Activated effector memory CD4-positive, alpha-beta T cell treated with Interleukin-2 at 50 U/mL for 16 hours (primary cell): ENCODE measurements around the gene SCYGR1.
"Not testable (repeated sequence)": the region's sequence is repeated elsewhere in the genome, so short reads cannot be mapped to it uniquely, and the experiment has no call there.

Experiments used
- DNase-seq: peaks from one replicate; pipeline ENCODE4 v3.0.0-alpha.2; 2020

SCYGR1 gene

DNA sequence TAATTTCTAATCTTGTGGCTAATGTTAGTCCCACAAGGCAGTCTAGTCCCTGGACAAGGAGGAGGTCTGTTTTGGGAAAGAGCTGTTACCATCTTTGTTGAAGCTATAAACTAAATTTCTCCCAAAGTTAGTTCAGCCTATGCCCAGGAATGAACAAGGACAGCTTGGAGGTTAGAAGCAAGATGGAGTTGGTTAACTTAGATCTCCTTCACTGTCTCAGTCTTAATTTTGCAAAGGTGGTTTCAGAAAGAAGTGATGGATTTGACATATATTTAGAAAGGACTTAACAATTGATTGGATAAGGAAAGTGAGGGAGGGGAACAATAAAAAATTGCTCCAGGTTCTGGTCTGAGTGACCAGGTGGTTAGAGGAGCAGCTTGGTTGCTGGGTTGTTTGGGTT is 14.6 kb upstream of the SCYGR1 start:
- DNase-seq = no peak

DNA sequence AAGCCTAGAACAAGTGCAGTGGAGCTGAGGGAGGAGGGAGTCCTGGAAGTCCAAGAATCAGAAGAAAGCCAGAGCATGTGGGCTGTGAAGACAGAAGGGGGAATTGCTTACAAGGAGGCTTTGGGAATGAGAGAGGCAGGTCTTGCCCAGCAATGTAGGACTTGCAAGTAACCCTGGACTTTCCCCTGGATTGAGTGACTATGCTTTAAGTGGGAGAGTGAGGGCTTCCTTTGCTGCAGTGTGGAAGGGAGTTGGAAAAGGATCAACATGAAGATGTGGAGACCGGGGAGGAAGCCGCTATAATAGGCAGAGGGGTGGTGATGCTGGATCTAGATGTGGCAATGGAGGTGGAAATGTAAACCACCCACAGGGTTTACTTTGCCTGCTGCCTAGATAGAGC is 13.8 kb upstream of the SCYGR1 start:
- no peak for DNase-seq

DNA sequence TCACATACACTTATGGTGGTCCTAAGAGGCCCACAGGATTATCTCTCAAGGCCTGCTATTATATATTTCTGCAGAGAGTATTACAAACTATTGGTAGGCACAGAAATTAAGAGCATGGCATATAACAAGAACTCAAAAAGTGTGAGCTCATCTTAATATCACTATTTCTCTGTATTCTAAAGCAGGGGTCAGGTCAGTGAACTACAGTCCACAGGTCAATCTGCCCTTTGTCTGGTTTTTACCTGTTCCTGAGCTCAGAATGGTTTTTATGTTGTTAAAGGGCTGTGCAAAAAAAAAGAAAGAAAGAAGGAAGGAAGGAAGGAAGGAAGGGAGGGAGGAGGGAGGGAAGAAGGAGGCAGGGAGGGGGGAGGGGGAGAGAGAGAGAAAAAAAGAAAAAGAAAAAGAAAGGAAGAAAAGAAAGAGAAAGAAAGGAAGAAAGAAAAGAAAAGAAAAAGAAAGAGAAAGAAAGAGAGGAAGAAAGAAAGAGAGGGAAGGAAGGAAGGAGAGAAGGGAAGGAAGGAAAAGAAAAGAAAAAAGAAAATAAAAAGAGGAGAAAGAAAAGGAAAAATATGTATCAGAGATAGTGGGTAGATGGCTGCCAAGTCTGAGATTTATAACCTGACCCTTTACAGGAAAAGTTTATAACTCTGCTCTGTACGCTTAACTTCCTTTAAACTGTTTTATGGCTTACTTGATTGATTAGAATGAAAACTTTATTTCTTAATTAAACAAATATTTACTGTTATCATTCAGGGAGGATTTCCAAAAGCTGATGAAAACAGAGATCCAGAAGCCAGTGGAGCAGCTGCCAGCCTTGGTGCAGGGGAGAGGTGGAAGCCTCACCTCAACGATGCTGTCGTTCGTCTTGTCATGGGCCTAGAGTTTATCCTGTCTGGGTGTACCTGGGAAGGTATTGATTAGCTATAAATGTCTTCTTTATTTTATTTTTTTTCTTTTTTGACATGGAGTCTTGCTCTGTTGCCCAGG is 11.2 kb upstream of the SCYGR1 start:
- no peak for DNase-seq

DNA sequence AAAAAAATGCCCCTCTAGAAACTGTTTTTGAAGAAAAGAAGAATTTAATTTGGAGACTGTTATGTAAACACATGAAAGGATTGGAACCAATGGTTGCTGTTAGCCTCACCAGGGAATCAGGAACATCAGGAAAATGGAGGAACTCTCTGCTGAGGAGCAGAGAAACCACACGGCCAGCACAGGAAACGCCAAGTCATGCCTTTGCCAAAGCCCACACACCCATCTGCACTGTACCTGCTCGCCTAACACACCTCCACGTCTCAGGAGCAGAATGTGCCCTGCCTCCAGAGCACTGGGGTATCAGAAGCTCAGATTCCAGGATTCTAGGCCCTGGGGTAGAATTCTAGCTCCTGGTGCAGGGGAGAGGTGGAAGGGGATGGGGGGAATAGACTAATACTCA is 9.8 kb upstream of the SCYGR1 start:
- no peak for DNase-seq

DNA sequence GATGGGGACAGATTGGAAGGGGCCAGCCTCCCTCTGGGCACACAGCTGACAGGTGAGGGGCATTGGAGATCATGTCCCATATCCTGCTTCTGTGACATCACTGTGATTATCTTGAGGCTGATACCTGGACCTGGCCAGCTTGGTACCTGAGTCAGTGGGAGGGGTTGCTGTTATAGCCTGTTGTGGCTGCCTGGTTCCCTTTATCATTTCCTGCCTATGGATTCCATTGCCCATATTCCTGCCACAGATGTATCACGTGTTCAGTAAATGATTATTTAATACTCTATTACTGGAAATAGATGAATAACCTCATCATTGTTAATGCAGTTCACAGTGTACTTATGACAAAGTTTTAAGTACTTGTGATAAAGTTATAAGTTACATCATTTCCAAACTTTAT is 7.8 kb upstream of the SCYGR1 start:
- no peak for DNase-seq

DNA sequence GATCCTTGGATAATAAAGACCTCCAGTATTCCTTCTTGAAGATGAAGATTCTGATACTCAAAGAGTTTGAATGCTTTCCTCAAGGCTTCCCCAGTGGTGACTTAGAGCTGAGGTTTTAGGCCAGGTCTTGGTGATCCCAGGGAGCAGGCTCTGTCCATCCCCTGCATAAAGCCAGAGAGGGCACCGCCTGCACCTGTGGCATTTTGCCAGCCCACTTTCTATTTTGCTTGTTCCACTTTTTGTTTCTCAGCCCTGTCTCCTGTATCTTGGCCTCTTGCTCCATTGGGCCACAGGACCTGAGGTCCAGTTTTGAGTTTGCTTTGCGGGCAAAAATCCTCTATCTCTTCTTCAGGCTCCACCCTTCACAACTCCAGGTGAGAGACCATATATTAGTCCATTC is 6.7 kb upstream of the SCYGR1 start:
- no peak for DNase-seq

DNA sequence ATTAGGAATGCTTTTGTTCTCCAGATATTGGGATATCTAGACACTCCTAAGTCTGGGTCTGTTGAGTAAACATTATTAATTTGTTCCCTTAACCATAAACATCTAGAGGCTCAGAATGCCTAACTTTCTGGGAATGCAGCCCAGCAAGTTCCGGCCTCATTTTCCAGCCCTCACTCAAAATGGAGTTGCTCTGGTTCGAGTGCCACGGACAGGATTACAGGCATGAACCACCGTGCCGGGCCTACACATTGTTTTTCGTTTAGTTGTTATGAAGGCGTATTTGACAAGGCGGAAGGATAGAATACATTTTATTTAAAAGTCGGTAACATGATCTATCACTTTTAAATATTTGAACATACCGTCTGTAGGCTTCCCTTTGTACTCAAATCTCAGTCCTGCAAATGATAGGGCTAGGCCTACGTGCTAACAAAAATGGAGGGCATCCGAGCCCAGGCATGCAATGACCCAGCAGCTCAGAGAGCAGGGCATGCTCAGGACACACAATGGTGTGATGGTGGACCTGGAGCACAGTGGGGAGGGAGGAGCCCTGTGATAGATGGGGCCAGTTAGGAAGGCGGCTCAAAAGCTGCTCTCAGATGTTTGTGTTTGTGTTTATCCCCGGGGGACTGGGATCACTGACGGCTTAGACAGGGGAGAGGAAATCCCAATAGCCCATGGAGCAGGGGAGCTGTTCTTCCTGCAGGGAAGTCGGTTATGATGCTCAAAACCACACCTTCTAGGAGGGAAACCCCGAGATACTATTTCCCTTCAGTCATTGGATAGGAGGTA is 2.9 kb upstream of the SCYGR1 start:
- DNase-seq = no peak

DNA sequence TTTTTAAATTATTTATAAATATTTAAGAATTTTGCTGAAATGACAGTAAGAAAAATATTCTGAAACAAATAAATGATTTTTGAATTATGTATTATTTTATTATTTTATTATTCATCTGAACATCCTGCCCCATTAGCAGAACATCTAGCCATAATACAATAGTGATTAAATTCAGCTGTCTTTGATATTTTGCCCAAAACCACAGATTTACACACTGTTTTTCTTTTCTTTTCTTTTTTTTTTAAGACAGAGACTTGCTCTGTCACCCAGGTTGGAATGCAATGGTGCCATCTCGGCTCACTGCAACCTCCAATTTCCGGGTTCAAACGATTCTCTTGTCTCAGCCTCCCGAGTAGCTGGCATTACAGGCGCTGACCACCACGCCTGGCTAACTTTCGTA is 1.9 kb upstream of the SCYGR1 start:
- DNase-seq = no peak

DNA sequence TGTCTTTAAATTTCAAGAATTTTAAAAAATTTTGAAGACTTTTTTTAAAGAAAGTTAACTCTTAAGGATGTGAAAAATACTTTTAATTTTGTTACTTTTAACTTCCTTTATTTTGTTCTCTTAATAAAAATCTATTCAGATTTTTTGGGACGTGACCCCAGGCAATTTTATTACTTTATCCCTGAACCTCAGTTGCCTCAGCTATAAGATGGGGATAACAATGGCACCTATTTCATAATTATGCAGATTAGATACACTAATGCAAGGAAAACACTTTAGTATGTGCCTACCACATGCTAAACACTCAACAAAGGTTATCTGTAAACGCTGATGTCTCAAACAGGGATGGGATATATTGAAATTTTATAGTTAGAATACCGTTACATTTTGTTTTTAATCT is 1.5 kb upstream of the SCYGR1 start:
- DNase-seq = no peak

DNA sequence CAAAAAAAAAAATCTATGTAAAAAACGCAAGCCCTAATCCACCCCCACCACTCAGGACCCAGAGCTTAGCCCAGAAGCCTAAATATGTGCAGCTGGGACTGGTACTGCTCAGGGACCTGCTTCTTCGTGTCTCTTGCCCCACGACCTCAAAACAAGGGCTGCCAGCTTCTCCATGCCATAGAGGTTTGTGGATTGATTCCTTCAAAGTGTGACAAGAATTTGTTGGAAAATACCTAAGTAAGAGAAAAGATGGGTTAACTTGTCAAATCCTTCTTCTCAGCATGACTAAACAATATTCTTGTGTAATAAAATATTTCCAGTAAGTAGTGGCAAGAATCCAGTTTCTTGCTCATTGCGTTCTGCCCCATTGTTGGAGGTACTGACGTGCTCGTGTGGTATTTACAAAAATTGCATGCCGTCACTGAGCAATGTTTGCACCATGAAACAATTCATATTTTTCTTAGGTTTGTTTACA is 825 bp upstream of the SCYGR1 start:
- no peak for DNase-seq

DNA sequence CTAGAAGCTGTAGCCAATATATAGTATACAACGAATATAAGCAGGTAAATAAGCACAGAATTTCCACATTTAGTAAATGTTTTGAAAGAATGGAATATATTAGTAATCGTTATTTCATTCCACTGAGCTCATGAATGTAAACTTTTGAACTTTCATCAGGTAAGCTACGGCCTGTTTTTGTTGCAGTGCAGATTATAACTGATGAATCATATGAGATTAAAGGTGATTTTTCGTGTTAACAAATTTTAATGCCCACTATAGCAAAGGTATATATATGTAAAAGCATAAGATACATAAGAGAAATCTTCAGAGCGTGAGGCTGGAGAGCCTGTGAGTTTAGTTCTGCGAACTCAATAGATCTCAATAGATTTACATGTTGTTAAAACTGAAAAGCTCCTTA is 1.1 kb downstream of the SCYGR1 start:
- DNase-seq = no peak

DNA sequence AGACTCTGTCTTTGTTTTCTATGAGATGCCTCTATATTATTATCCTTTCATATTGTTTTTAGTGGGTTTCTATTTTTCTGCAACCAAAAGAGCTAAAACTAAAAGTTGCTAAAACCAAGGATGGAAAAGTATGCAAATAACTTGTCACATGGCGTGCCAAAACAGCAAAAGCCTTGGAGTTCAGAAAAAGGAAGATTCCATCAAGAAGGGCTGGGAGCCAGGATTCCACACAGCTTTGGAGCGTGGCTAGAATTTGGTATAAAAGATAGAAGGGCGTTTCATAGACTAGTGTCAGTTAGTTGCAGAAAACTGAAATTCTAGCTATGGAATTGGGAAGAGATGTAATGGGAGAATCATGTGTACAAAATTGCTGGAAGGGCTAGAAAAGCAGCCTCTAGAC is 4.1 kb downstream of the SCYGR1 start:
- no peak for DNase-seq

DNA sequence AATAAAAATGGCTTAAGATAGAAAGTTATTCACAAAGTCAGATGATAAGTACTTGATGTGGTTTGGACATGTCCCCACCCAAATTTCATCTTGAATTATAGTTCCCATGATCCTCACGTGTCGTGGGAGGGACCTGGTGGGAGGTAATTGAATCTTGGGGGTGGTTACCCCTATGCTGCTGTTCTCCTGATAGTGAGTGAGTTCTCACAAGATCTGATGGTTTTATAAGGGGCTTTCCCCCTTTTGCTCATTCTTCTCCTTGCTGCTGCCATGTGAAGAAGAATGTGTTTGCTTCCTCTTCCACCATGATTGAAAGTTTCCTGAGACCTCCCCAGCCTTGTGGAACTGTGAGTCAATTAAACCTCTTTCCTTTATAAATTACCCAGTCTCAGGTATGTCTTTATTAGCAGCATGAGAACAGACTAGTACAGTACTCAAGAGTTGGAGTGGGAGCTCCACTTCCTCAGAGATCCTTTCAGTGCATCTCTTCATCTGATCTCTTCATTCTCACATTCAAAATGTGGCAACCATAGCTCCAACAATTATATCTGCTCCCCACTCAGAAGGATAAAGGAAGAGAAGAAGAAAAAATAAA is 5.4 kb downstream of the SCYGR1 start:
- not testable (repeated sequence) for DNase-seq

DNA sequence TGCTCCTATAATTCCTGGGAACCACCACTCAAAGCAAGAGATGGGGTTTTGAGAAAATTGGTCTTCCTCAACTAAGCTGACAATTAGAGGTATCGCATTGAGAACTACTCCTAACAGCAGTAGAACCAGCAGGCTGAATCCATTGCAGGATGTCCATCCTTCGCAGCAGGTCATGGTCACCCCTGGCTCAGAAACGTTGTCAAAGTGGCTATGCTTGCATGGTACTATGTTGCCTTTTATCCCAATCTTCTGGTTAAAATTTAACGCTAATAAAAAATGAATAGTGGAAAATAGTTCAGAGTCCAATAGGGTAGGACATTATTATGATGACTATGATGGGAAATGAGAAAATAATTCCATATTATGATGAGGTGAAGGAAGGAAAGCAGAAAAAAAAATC is 8.7 kb downstream of the SCYGR1 start, which contains the start of gene TM4SF20:
TM4SF20 (minus strand) TSS at position 212 of the 400 bp plus-strand sequence; CDS start at position 174, 38 bp downstream.
- DNase-seq = no peak

DNA sequence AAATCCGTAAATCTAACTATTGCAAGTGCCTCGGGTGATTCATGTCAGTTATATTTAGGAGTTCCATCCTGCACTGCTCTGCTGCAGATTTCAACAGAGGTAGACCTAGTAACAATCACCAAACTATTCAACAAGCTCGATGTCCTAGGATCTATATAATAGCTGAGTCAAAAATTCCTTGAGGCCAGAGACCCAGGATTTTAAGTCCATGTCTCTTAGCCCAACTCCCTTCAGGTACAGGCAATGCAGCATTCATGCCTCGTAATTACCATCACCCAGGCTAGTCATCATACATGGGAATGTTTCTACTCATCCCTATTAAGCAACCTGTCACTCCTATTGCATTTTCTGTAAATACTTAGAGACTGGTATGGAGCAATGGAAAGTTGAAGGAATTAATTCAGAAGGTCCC is 9.4 kb downstream of the SCYGR1 start:
- no peak for DNase-seq

DNA sequence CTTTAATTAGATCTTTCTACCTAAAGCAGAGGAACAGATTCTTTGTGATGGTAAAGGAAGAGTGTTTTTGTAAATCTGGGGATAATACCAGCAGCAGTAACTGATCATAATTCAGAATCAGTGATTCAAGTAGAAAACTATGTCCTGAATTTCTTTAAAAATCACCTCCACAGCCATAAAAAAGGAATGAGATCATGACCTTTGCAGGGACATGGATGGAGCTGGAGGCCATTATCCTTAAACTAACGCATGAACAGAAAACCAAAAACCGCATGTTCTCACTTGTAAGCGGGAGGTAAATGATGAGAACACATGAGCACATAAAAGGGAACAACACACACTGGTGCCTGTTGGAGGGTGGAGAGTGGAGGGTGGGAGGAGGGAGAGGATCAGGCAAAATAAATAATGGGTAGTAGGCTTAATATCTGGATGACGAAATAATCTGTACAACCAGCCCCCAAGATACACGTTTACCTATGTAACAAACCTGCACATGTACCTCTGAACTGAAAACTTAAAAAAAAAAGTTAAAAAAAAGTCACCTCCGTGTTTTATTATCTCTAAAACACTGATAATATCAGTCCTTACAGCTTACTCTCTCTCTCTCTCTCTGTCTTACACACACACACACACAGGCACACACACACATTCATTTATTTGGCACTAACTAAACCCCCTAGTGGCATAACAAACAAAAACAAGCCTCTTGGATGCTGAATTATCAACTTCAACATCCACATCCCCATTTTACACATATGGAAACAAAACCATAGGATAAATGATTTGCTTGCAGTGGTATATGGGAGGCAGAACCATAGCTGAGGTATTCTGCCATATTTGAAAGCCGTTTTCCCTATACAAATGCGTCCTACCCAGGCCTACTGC is 10.0 kb downstream of the SCYGR1 start:
- no peak for DNase-seq

DNA sequence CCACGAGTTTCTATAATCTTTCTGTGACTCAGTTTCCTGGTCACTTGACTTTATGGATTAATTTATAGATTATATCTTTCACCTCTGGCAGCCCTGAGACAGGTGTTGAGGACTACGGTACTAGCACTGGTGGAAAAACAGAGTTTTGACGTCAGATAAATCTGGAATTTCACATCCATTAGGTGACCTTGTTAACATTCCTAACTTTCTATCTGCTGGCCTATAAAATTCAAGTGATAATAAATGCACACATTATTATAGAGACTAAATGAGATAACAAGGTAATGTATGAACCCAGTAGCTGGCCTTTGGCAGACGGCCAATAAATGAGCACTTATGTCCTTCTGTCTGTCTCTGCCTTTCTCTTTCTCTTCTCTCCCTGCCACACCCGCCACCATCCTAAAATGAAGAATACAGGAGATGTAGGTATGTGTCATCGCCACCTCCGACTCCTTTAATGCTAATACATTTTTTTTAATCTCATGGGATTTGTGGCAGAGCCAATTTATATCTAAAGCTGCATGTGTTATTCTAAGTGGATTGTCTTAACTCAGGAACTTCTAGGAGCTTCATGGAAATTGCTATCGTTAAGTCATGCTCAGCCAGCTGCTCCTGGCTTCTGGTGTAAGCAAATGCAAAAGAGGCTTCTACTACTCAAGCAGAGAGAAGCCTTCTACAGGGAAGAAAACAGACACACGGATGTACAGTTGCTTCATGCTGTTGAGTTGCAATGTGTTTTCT is 10.9 kb downstream of the SCYGR1 start:
- no peak for DNase-seq

DNA sequence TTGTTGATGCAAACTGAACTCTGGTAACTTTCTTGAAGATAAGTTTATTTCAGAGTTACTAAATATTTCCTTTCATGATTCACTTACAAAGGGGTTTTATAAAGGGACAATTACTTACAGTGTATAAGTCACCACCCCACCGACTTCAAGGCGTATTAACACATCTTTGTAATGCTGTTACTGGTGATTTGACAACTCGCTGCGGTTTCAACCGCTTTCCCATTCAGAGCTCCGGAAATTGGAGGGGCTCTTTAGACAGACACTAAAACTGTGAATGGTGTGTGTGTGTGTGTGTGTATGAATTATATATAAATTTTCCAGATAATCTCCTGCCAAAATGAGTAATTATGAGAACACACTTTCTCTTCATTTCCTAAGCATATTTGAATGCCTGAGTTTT is 13.6 kb downstream of the SCYGR1 start:
- no peak for DNase-seq

DNA sequence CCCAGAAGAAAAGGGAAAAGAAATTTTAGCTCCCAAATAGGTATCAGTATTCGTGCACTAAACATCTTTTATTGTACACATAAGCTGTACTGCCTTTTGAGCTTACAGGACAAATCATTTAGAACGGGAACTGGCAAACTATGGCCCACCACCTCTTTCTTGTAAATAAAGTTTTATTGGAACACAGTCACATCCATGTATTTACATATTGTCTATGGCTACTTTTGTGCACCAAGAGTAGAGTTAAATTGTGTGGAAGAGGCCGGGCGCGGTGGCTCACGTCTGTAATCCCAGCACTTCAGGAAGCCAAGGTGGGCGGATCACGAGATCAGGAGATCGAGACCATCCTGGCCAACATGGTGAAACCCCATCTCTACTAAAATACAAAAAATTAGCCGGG is 14.4 kb downstream of the SCYGR1 start:
- no peak for DNase-seq

DNA sequence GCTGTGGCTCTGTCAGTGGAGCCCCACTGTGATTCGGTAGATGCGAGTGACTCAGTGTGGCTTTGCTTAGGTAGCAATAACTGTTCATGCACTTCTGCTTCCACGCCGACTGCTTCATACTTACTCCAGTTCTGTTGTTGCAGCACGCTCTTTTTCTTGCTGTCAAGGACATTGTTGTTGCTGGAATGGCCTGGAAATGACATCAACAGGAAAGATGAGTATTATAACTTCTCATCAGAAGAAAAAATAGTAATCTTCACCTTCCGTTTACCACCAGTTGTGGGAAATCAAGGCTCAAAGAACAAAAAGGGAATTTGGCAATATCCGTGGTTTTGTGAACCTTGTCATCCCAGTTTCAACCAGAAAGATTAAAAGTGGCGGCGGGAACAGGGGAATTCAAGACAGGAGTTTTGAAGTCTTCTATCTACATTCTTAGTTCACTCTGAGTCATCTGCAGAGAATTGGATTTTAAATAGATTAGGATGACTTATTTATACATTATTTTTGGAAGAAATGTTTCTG is 16.9 kb downstream of the SCYGR1 start:
- no peak for DNase-seq

DNA sequence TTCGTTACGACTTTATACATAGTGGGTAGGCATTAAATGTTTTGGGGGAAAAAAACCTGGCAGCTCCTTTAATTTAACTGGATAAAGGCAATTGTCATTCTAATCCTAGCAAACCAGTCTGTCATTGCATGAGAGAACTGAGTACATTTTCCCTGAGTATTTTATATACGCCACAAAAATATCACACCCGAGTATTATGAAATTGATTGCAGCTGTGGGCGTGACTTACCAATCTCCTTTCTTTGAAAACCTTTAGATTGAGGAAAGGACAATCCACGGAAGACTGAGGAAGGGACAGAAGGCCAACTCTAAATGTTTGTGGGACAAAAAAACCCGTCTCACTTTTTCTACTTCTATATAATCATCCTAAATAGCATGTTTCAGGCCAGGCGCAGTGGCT is 17.7 kb downstream of the SCYGR1 start:
- no peak for DNase-seq
